K562 (cell line): Measurements from ENCODE around the gene RASAL1. TPM values are rescaled to one million over a fixed set of nuclear protein-coding genes. Genes with fewer than 3 reads are reported as not detected.
A peak's percentile ranks its signal among the peaks of the same experiment; 100 is the strongest.

Experiments used
- ATAC-seq: fragments of 200-7000 bp; cut with Tn5 transposase; 3 replicates; pipeline ENCODE4 v1.9.1; 2020; ENCODE audit warnings: moderate library complexity
- BruUV-seq: library from RNA; stranded (reverse); fragments of 400-500 nt; replicated peaks from 2 replicates; lab custom pipeline; 2021; lab: Mats Ljungman, UMichigan
- CTCF ChIA-PET: fragments of 300-600 bp; formaldehyde crosslinking; extraction: SDS; loops from one replicate; lab custom pipeline; 2021; ENCODE audit warnings: low intra/inter-chr PET ratio; lab: Yijun Ruan, JAX
- POLR2A ChIA-PET: fragments of 300-600, 350-650 bp; sonication (Branson Sonifier 250); formaldehyde crosslinking; extraction: SDS; loops from one replicate; lab custom pipeline; 2021; ENCODE audit warnings: antibody characterized with exemption, inconsistent platforms; lab: Yijun Ruan, JAX
- DNase-seq, 4 experiments: peaks; one replicate each; pipeline versions ENCODE4 v3.0.0 to v3.0.0-alpha.2; 2011 to 2018; ENCODE audit warnings: low spot score in 3 of 4, mixed read lengths in 3 of 4; ENCODE audit errors: extremely low read depth in 1 of 4
- FAIRE-seq: peaks from 2 replicates; lab custom pipeline; 2011; peaks lifted over from hg19 to GRCh38; lab: Jason Lieb, UNC
- H2AFZ ChIP-seq: 2 replicates; pipeline ENCODE4 v1.6.0; 2011; ENCODE audit warnings: low read depth, low read length, control low read depth, inconsistent platforms
- H3K27ac ChIP-seq: fragments of 200-600 bp; 3 replicates; pipeline ENCODE4 v1.8.0; 2011; ENCODE audit warnings: low read depth, mild to moderate bottlenecking, control low read depth, inconsistent platforms, low read length, moderate library complexity, mixed read lengths; ENCODE audit errors: extremely low read depth
- H3K27me3 ChIP-seq, 2 experiments: fragments of 300-600 bp in 1 of 2; 2 replicates in 1 of 2; 3 replicates in 1 of 2; pipeline versions ENCODE4 v1.6.0 to v1.8.0; 2011; ENCODE audit warnings: inconsistent platforms in 2 of 2, low read length in 2 of 2, mild to moderate bottlenecking in 1 of 2, mixed read lengths in 1 of 2, moderate library complexity in 1 of 2; ENCODE audit not compliant: control insufficient read depth in 2 of 2, insufficient read depth in 2 of 2
- H3K36me3 ChIP-seq: fragments of 300-600 bp; 3 replicates; pipeline ENCODE4 v1.8.0; 2011; ENCODE audit warnings: mild to moderate bottlenecking, low read length, inconsistent platforms; ENCODE audit not compliant: control insufficient read depth, insufficient read depth
- H3K4me1 ChIP-seq, 2 experiments: fragments of 200-600 bp in 1 of 2; replicated peaks in 1 of 2; 2 replicates in 1 of 2; 3 replicates in 1 of 2; pipeline versions ENCODE4 v1.5.1 to v1.8.0; 2011; ENCODE audit warnings: inconsistent platforms in 2 of 2, low read length in 2 of 2, mild to moderate bottlenecking in 1 of 2, mixed read lengths in 1 of 2, moderate library complexity in 1 of 2; ENCODE audit not compliant: control insufficient read depth in 2 of 2, insufficient read depth in 2 of 2
- H3K4me2 ChIP-seq: 2 replicates; pipeline ENCODE4 v1.6.1; 2011; ENCODE audit warnings: low read length, control low read depth, inconsistent platforms, mixed read lengths; ENCODE audit not compliant: insufficient read depth
- H3K4me3 ChIP-seq: fragments of 200-600 bp; sonication (generic), shearing (Covaris generic); 2 replicates; pipeline ENCODE4 v1.5.1; 2016; ENCODE audit warnings: control low read depth, inconsistent platforms
- H3K79me2 ChIP-seq: fragments of 200-600 bp; 3 replicates; pipeline ENCODE4 v1.8.0; 2011; ENCODE audit warnings: low read length, inconsistent platforms; ENCODE audit not compliant: control insufficient read depth, insufficient read depth
- H3K9ac ChIP-seq, 2 experiments: 2 replicates each; pipeline versions ENCODE4 v1.6.0 to v1.6.1; 2011; ENCODE audit warnings: low read depth in 2 of 2, low read length in 2 of 2, control low read depth in 1 of 2, inconsistent platforms in 1 of 2, mild to moderate bottlenecking in 1 of 2, mixed read lengths in 1 of 2; ENCODE audit not compliant: insufficient read depth in 1 of 2
- H3K9me1 ChIP-seq: one replicate; pipeline ENCODE4 v1.6.0; 2011; ENCODE audit warnings: inconsistent platforms, mild to moderate bottlenecking, low read length, moderate library complexity; ENCODE audit not compliant: control insufficient read depth, insufficient read depth
- H3K9me3 ChIP-seq: replicated peaks from 2 replicates; pipeline ENCODE4 v1.5.1; 2011; ENCODE audit warnings: low read depth, low read length, inconsistent platforms; ENCODE audit not compliant: control insufficient read depth, insufficient read depth
- H4K20me1 ChIP-seq: replicated peaks from 2 replicates; pipeline ENCODE4 v1.6.1; 2011; ENCODE audit warnings: low read length, inconsistent platforms, mixed read lengths; ENCODE audit not compliant: control insufficient read depth, insufficient read depth
- ATF3 ChIP-seq, 2 experiments: fragments of 450-650 bp in 1 of 2; sonication (generic) in 1 of 2; formaldehyde crosslinking in 1 of 2; IDR thresholded peaks in 1 of 2; conservative IDR thresholded peaks in 1 of 2; 2 replicates each; pipeline versions ENCODE4 v1.6.1 to v1.8.1; 2016 to 2023; ENCODE audit warnings: mild to moderate bottlenecking in 2 of 2, moderate library complexity in 2 of 2, inconsistent platforms in 1 of 2, missing genetic modification reagents in 1 of 2
- BCOR ChIP-seq: fragments of 450-650 bp; IDR thresholded peaks from 2 replicates; pipeline ENCODE4 v1.6.1; 2016
- ILK ChIP-seq: fragments of 450-650 bp; IDR thresholded peaks from 2 replicates; pipeline ENCODE4 v1.6.1; 2016; ENCODE audit warnings: missing genetic modification characterization, low read depth, mild to moderate bottlenecking, missing compliant biosample characterization, moderate library complexity, borderline replicate concordance
- KDM1A ChIP-seq, 2 experiments: fragments of 450-650 bp; IDR thresholded peaks; 2 replicates each; pipeline ENCODE4 v1.6.1; 2016; ENCODE audit warnings: mild to moderate bottlenecking in 2 of 2
- MYNN ChIP-seq, 2 experiments: sonication (generic); formaldehyde crosslinking in 1 of 2; IDR thresholded peaks; 2 replicates each; pipeline versions ENCODE4 v1.5.0 to v1.6.1; 2016 to 2020; ENCODE audit warnings: antibody characterized with exemption in 1 of 2, missing genetic modification reagents in 1 of 2
- RBM25 ChIP-seq: fragments of 200-400 bp; formaldehyde crosslinking; IDR thresholded peaks from 2 replicates; pipeline ENCODE4 v1.6.1; 2018; ENCODE audit warnings: low read length, low read depth, moderate library complexity; ENCODE audit not compliant: severe bottlenecking
- SMARCA5 ChIP-seq: fragments of 450-650 bp; IDR thresholded peaks from 2 replicates; pipeline ENCODE4 v1.6.1; 2016
- ZNF551 ChIP-seq: fragments of 250-450 bp; sonication (Bioruptor Pico); IDR thresholded peaks from 2 replicates; pipeline ENCODE4 v1.5.0; 2021; ENCODE audit warnings: mild to moderate bottlenecking, moderate library complexity
- WGBS: fragments of 100-300 bp; shearing (Covaris generic); methylation state at CpG from one replicate; pipeline ENCODE4 v1.1.6; 2016; ENCODE audit warnings: low coverage, mixed read lengths; ENCODE audit not compliant: insufficient coverage; ENCODE audit errors: missing lambda C conversion rate; 5-methylcytosine and 5-hydroxymethylcytosine counted together
- in situ Hi-C: fragments of 300-500 bp; cut with MboI; formaldehyde crosslinking; loops from 4 replicates; pipeline ENCODE4 v1.15.0; 2018; ENCODE audit warnings: inconsistent platforms, mixed read lengths
- intact Hi-C: fragments of 100-400 bp; cut with micrococcal nuclease; formaldehyde crosslinking; loops from 2 replicates; pipeline ENCODE4 v1.14.2; 2022
- polyA plus RNA-seq, 8 experiments: library from polyadenylated mRNA; depleted of rRNA in 4 of 8; stranded (reverse) in 5 of 8; unstranded in 3 of 8; fragments of >200 nt; fragmentation: Nextera tagmentation in 2 of 8; fragmentation: Illumina TruSeq in 1 of 8; extraction: Ambion mirVana in 2 of 8; extraction: Trizol in 1 of 8; gene quantifications; 2 replicates each; pipeline versions ENCODE4 v1.2.1 to v1.2.3, GENCODE V29; 2011 to 2014; ENCODE audit warnings: inconsistent platforms in 1 of 8, missing spikeins in 1 of 8
- total RNA-seq, 7 experiments: library from RNA; depleted of rRNA in 6 of 7; stranded (reverse); fragments of >200 nt in 6 of 7; fragmentation: Illumina TruSeq in 2 of 7; extraction: Trizol in 2 of 7; gene quantifications; 2 replicates each; pipeline versions ENCODE4 v1.2.1 to v1.2.3, GENCODE V29; 2011 to 2021; ENCODE audit warnings: low replicate concordance in 1 of 7

RASAL1 gene
- total and polyA plus RNA-seq, 9 of the 15 experiments (the other 6 are each of a cell fraction or from before 2014, with no cell fraction given), result 0.06 to 0.16 (median 0.14) TPM; not detected in 6

DNA sequence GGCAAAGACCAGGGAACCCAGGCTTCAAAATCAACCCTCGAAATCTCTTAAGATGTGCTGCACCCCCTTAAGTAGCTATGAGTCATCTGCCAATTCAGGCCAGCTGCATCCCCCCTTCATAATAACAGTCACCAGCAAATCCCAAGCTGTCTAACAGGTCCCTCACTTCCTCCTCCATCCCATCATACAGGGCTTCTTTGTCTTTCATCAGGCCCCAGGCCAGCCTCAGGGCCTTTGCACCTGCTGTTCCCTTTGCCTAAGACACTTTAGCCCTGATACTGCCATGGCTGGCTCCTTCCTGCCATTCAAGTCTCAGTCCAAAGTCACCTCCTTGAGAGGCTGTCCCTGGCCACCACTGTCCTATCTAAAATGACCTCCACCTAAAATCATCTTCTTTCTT, 4.0 kb downstream of the RASAL1 start:
- no peaks in the 10 kb centered on the region for H3K9me1 ChIP-seq
- no TSS peak for BruUV-seq
- TF ChIP-seq BCOR, result 0 out of 2 replicates have a peak, but pooled peaks have one; percentile 39
- peak; percentile 44 for TF ChIP-seq RBM25
- 0 out of 2 replicates have a peak, but pooled peaks have one; percentile 39 for TF ChIP-seq ATF3 (IDR thresholded peaks at IDR 0.05)
- no peak for TF ChIP-seq ATF3 (CRISPR knock-in tag; conservative IDR thresholded peaks at IDR 0.05)
- peak in 1 of 2 experiments; percentile 50; a peak in 2 of 4 replicates for TF ChIP-seq KDM1A (IDR thresholded peaks at IDR 0.05)
- TF ChIP-seq SMARCA5, result peak; percentile 70; the same call in 1 of the 2 replicates
- TF ChIP-seq MYNN (IDR thresholded peaks at IDR 0.05), result peak; percentile 99
- TF ChIP-seq MYNN (CRISPR knock-in tag; IDR thresholded peaks at IDR 0.05), result peak; percentile 81
- no peak for TF ChIP-seq ILK (tag)
- TF ChIP-seq ZNF551 (CRISPR knock-in tag), result no peak
- TF ChIP-seq, all 486 proteins: peak for 6
- H3K9me3 ChIP-seq, result no peaks in the 10 kb centered on the region
- peaks cover 7% of the 10 kb centered on the region for H4K20me1 ChIP-seq
- DNase-seq, result peak in 1 of 4 experiments; percentile 32
- ChIA-PET POLR2A (no interaction called here), CTCF (no interaction called here)
- peaks cover 0 to 7% of the 10 kb centered on the region in 2 experiments; a peak in 1 of 5 replicates for H3K27me3 ChIP-seq
- WGBS, result 7% methylated on average over 1 of the region's 1 CpG
- intact Hi-C loops, result no loop called here
- H3K27ac ChIP-seq, result no peak overlapping the region
- no peaks in the 10 kb centered on the region for H3K36me3 ChIP-seq
- no peak for ATAC-seq
- in situ Hi-C loops, result no loop called here
- H3K79me2 ChIP-seq, result no peaks in the 10 kb centered on the region
- no peak for FAIRE-seq
- H3K4me1 ChIP-seq, result peaks cover 8 to 32% of the 10 kb centered on the region in 2 experiments
- no peak overlapping the region for H2AFZ ChIP-seq
- H3K4me2 ChIP-seq, result no peak overlapping the region
- no peak overlapping the region for H3K4me3 ChIP-seq
- no peak overlapping the region for H3K9ac ChIP-seq
